ENCODE data around the gene HCFC2.
A peak's percentile ranks its signal among the peaks of the same experiment; 100 is the strongest.

HCFC2 gene

GRCh38 chr12:104044158-104044557, 20.2 kb upstream of the HCFC2 start:
- 88% methylated on average over 3 of the region's 3 CpGs for WGBS
- no peak overlapping the region for H3K27ac ChIP-seq (ENCODE audit: low read depth, low read length)

DNA sequence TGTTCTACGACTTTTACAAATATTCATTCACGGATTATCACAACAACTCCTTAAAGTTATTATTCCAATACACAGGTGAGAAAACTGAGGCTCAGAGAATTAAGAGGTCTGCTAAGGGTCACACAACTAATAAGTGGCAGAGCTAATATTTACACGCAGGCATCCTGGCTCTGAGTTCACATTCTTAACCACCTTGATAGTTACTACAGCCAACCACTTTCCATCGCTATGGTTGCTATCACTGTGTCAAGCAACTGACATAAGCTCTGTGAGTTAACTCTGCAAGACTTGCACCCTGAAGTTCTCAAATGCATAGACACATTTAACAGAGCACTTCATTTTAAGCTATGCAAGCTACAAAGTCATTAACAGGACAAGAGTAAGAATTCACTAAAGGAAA, 18.0 kb upstream of the HCFC2 start:
- Histone ChIP-seq H3K9me3 (ENCODE audit: insufficient read depth, low read depth, low read length) (no peaks in the 10 kb centered on the region), H3K4me3 (ENCODE audit: low read length) (no peak overlapping the region), H3K36me3 (ENCODE audit: insufficient read depth, low read length) (no peaks in the 10 kb centered on the region), H3K27me3 (ENCODE audit: insufficient read depth, low read length) (peaks cover 21% of the 10 kb centered on the region), H3K27ac (ENCODE audit: low read depth, low read length) (no peak overlapping the region), H3K9ac (ENCODE audit: low read depth, low read length) (no peak overlapping the region), H3K4me1 (ENCODE audit: insufficient read depth, low read length) (peaks cover 12% of the 10 kb centered on the region)
- WGBS: 95% methylated on average over 4 of the region's 4 CpGs

More at GRCh38 chr12:104044158-104044557, 20.2 kb upstream of the HCFC2 start:
- Histone ChIP-seq H3K9ac (ENCODE audit: low read depth, low read length) (no peak overlapping the region), H3K4me3 (ENCODE audit: low read length) (no peak overlapping the region), H3K27me3 (ENCODE audit: insufficient read depth, low read length) (peaks cover 7% of the 10 kb centered on the region; the same call in 1 of the 2 replicates), H3K36me3 (ENCODE audit: insufficient read depth, low read length) (no peaks in the 10 kb centered on the region), H3K4me1 (ENCODE audit: insufficient read depth, low read length) (peaks cover 2% of the 10 kb centered on the region; the same call in 1 of the 2 replicates), H3K9me3 (ENCODE audit: insufficient read depth, low read depth, low read length) (no peaks in the 10 kb centered on the region)

- no peak overlapping the region for H3K4me3 ChIP-seq (ENCODE audit: low read length)
- no peak overlapping the region for H3K9ac ChIP-seq (ENCODE audit: low read depth, low read length)
- H3K9me3 ChIP-seq (ENCODE audit: insufficient read depth, low read depth, low read length): no peaks in the 10 kb centered on the region
- no peak overlapping the region for H3K27ac ChIP-seq (ENCODE audit: low read depth, low read length)
- H3K36me3 ChIP-seq (ENCODE audit: insufficient read depth, low read length): no peaks in the 10 kb centered on the region
- WGBS: 98% methylated on average over 5 of the region's 5 CpGs
- H3K4me1 ChIP-seq (ENCODE audit: insufficient read depth, low read length): peaks cover 12% of the 10 kb centered on the region
- H3K27me3 ChIP-seq (ENCODE audit: insufficient read depth, low read length): peaks cover 21% of the 10 kb centered on the region
Measured at GRCh38 chr12:104048162-104048561, 16.2 kb upstream of the HCFC2 start.

DNA sequence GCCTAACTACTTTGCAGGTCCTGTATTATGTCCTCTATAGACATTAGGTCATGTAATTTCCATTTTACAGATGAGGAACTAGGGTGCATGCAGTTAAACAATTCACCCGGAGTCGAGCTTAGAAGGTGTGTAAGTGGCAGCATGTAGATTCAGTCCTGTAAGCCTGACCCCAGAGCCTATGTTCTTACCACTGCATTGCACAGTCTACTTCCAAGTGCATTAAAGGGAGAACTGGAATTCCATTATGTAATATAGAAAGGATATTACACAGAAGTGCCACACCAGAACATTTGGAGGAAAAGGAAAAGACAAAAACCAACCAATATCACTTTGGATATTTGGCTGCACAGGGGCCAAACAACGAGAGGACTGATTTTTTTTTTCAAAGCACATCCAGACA, 15.5 kb upstream of the HCFC2 start:
- H3K36me3 ChIP-seq (ENCODE audit: insufficient read depth, low read length): no peaks in the 10 kb centered on the region
- no peak overlapping the region for H3K27ac ChIP-seq (ENCODE audit: low read depth, low read length)
- peak overlapping the region; percentile 57; the same call in 1 of the 2 replicates for H3K4me3 ChIP-seq (ENCODE audit: low read length)
- WGBS: 89% methylated on average over 3 of the region's 3 CpGs
- peaks cover 12% of the 10 kb centered on the region for H3K4me1 ChIP-seq (ENCODE audit: insufficient read depth, low read length)
- no peak overlapping the region for H3K9ac ChIP-seq (ENCODE audit: low read depth, low read length)
- H3K9me3 ChIP-seq (ENCODE audit: insufficient read depth, low read depth, low read length): no peaks in the 10 kb centered on the region
- H3K27me3 ChIP-seq (ENCODE audit: insufficient read depth, low read length): peaks cover 21% of the 10 kb centered on the region

GRCh38 chr12:104049278-104049902, 14.9 kb upstream of the HCFC2 start:
- Histone ChIP-seq H3K4me3 (ENCODE audit: low read length) (peak overlapping the region; percentile 57), H3K9me3 (ENCODE audit: insufficient read depth, low read depth, low read length) (no peaks in the 10 kb centered on the region), H3K36me3 (ENCODE audit: insufficient read depth, low read length) (no peaks in the 10 kb centered on the region), H3K4me1 (ENCODE audit: insufficient read depth, low read length) (peaks cover 13% of the 10 kb centered on the region), H3K27ac (ENCODE audit: low read depth, low read length) (no peak overlapping the region), H3K9ac (ENCODE audit: low read depth, low read length) (peak overlapping the region; percentile 49), H3K27me3 (ENCODE audit: insufficient read depth, low read length) (peaks cover 21% of the 10 kb centered on the region)
- 28% methylated on average over 9 of the region's 9 CpGs for WGBS

DNA sequence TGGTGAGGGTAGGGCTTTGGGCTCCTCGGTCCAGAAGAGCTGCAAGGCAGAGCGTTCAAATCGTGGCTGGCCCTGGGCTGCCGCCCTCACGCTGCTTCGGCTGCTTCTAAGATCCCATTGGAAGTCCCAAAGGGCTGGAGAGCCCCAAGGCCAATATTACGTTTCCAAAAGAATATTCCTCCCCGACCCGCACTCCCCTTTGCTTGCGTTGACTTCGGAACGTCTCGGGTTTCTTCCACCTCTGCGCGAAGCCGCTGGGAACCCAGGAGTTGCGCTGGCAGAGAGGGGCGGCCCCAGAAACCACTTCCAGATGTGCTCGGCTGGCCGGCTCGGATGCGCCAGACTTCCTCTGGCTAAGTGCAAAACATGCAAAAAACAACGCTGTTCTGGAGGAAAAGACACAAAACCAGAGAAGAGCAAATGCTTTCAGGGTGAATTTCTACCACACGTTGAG, 14.4 kb upstream of the HCFC2 start, which contains the start of gene GLT8D2:
GLT8D2 (minus strand) TSS at position 285 of the 454 bp plus-strand sequence. CDS start 30,539 bp downstream, outside the sequence.
- H3K4me1 ChIP-seq (ENCODE audit: insufficient read depth, low read length): peaks cover 17% of the 10 kb centered on the region
- peaks cover 21% of the 10 kb centered on the region for H3K27me3 ChIP-seq (ENCODE audit: insufficient read depth, low read length)
- H3K4me3 ChIP-seq (ENCODE audit: low read length): peak within 1 kb of the TSS; percentile 57
- no peak within 1 kb of the TSS for H3K27ac ChIP-seq (ENCODE audit: low read depth, low read length)
- no peaks in the 10 kb centered on the region for H3K9me3 ChIP-seq (ENCODE audit: insufficient read depth, low read depth, low read length)
- H3K36me3 ChIP-seq (ENCODE audit: insufficient read depth, low read length): no peaks in the 10 kb centered on the region
- WGBS: 2% methylated on average over 24 of the region's 24 CpGs
- H3K9ac ChIP-seq (ENCODE audit: low read depth, low read length): peak within 1 kb of the TSS; percentile 49

GRCh38 chr12:104050436-104050835, 13.9 kb upstream of the HCFC2 start:
- peak overlapping the region; percentile 57 for H3K4me3 ChIP-seq (ENCODE audit: low read length)
- no peaks in the 10 kb centered on the region for H3K36me3 ChIP-seq (ENCODE audit: insufficient read depth, low read length)
- peaks cover 21% of the 10 kb centered on the region for H3K27me3 ChIP-seq (ENCODE audit: insufficient read depth, low read length)
- 63% methylated on average over 3 of the region's 3 CpGs for WGBS
- no peak overlapping the region for H3K9ac ChIP-seq (ENCODE audit: low read depth, low read length)
- H3K27ac ChIP-seq (ENCODE audit: low read depth, low read length): no peak overlapping the region
- H3K4me1 ChIP-seq (ENCODE audit: insufficient read depth, low read length): peaks cover 22% of the 10 kb centered on the region
- H3K9me3 ChIP-seq (ENCODE audit: insufficient read depth, low read depth, low read length): no peaks in the 10 kb centered on the region

DNA sequence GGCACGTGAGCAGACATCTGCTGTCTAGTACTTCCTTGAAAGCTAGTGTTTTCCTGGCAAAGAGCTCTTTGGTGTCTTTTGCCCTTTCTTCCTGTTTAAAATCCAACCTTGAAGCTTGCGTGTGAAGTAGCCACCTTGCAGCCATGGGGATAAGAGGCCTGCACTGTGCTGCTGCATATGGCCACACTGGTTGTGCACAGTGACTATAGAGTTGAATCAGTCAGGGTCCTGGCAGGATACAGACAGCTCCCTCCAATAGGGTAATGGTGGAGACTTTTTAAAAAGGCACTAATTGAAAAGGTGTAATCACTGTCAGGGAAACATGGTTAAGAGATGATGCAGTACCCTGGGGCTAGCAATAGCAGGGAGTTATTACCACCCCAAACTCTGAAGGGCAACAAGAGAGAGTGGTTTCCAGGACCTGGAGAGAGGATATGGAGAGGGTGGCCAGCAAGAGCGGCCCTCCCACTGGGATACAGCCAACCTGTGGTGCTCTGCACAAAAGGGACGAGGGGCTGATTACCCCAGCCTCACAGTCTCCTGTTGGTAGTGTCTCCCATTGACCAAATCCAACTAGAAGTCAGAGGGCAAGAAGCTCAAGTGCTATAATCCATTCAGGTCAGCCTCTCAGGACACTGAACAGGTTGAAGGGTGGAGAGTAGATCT, 9.5 kb upstream of the HCFC2 start:
- Histone ChIP-seq H3K4me3 (ENCODE audit: low read length) (no peak overlapping the region), H3K9ac (ENCODE audit: low read depth, low read length) (no peak overlapping the region)

GRCh38 chr12:104055686-104056388, 8.5 kb upstream of the HCFC2 start:
- Histone ChIP-seq H3K9me3 (ENCODE audit: insufficient read depth, low read depth, low read length) (no peaks in the 10 kb centered on the region), H3K4me3 (ENCODE audit: low read length) (no peak overlapping the region), H3K9ac (ENCODE audit: low read depth, low read length) (no peak overlapping the region), H3K4me1 (ENCODE audit: insufficient read depth, low read length) (peaks cover 13% of the 10 kb centered on the region), H3K27me3 (ENCODE audit: insufficient read depth, low read length) (no peaks in the 10 kb centered on the region), H3K36me3 (ENCODE audit: insufficient read depth, low read length) (no peaks in the 10 kb centered on the region), H3K27ac (ENCODE audit: low read depth, low read length) (no peak overlapping the region)
- WGBS: 77% methylated on average over 5 of the region's 5 CpGs

More for the DNA sequence above, 9.5 kb upstream of the HCFC2 start:
- H3K9me3 ChIP-seq (ENCODE audit: insufficient read depth, low read depth, low read length): no peaks in the 10 kb centered on the region
- H3K36me3 ChIP-seq (ENCODE audit: insufficient read depth, low read length): no peaks in the 10 kb centered on the region
- peaks cover 7% of the 10 kb centered on the region for H3K27me3 ChIP-seq (ENCODE audit: insufficient read depth, low read length)
- H3K27ac ChIP-seq (ENCODE audit: low read depth, low read length): peak overlapping the region; percentile 25; the same call in 1 of the 2 replicates
- H3K4me1 ChIP-seq (ENCODE audit: insufficient read depth, low read length): peaks cover 18% of the 10 kb centered on the region
- WGBS: 52% methylated on average over 4 of the region's 4 CpGs

DNA sequence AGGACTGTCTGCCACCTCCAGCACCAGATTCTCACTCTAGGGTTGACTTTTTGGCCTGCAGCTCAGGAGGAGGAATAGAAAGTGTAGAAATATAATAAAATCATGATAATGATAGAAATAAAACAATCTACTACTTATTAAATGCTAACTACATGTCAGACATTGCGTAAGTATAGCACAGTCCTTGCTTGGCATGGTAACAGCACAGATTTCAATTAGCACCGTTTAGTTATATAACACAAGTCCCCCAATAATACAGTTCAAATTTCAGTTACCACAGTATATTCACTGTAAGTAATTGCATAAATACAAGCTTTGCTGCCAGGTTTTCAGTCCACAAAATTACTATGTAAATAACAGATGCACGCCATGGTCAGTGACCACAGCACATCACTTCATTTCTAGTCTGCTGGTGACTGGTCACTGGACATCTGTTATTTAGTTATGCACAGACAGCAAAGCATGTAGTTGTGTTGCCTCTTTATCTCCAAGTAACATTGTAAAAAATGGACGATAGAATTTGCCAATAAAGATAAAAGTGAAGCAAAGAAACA, 7.8 kb upstream of the HCFC2 start:
- Histone ChIP-seq H3K4me3 (ENCODE audit: low read length) (no peak overlapping the region), H3K27me3 (ENCODE audit: insufficient read depth, low read length) (no peaks in the 10 kb centered on the region), H3K9me3 (ENCODE audit: insufficient read depth, low read depth, low read length) (no peaks in the 10 kb centered on the region), H3K27ac (ENCODE audit: low read depth, low read length) (no peak overlapping the region), H3K9ac (ENCODE audit: low read depth, low read length) (no peak overlapping the region), H3K4me1 (ENCODE audit: insufficient read depth, low read length) (peaks cover 13% of the 10 kb centered on the region), H3K36me3 (ENCODE audit: insufficient read depth, low read length) (no peaks in the 10 kb centered on the region)
- WGBS: 90% methylated on average over 4 of the region's 4 CpGs

DNA sequence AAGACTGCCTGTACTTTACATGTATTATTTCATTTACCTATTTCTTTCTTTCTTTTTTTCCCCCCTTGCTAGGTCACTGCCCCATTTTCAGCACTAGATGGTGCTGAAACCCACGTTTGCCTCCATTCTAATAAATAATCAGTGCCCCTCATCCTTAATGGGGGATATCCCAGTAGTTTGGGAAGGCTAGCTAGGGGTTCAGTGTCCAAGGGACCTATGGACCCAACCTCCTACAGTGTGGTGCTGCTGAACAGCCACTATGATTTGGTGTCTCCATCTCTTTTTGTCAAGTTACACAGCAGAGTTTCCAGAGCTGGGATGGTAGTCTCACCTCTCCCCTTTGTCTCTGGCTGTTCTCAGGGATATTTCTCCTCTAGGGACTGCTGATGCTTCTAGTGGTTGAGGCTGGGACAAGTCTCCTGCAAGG, 6.5 kb upstream of the HCFC2 start:
- 0% methylated on average over 1 of the region's 1 CpG for WGBS
- Histone ChIP-seq H3K4me3 (ENCODE audit: low read length) (no peak overlapping the region), H3K27ac (ENCODE audit: low read depth, low read length) (no peak overlapping the region), H3K9ac (ENCODE audit: low read depth, low read length) (no peak overlapping the region), H3K9me3 (ENCODE audit: insufficient read depth, low read depth, low read length) (no peaks in the 10 kb centered on the region), H3K27me3 (ENCODE audit: insufficient read depth, low read length) (peaks cover 3% of the 10 kb centered on the region; the same call in 1 of the 2 replicates), H3K4me1 (ENCODE audit: insufficient read depth, low read length) (peaks cover 13% of the 10 kb centered on the region), H3K36me3 (ENCODE audit: insufficient read depth, low read length) (no peaks in the 10 kb centered on the region)

Measured in HUES64 (cell line).